Hindlimb muscle (tissue), 1 donor: Measurements from ENCODE around the gene NR3C1. TPM values are rescaled to one million over a fixed set of nuclear protein-coding genes. Genes with fewer than 3 reads are reported as not detected.

Source experiments
- DNase-seq: peaks from one replicate; pipeline ENCODE4 v3.0.0-alpha.2; 2013
- polyA plus RNA-seq: library from polyadenylated mRNA; unstranded; fragments of 120-200 nt; gene quantifications from one replicate; pipeline ENCODE4 v1.2.1, GENCODE V29; 2013; ENCODE audit not compliant: insufficient read length

NR3C1 gene
- polyA plus RNA-seq, 1 donor: 60.2 TPM

- no peak for DNase-seq
Observed at GRCh38 chr5:143306040-143306439, 97.4 kb downstream of the NR3C1 start.

- no peak for DNase-seq
Observed at GRCh38 chr5:143304836-143305475, 98.5 kb downstream of the NR3C1 start.

- DNase-seq: no peak
Observed at GRCh38 chr5:143302341-143303045, 101.0 kb downstream of the NR3C1 start.

GRCh38 chr5:143297756-143298155 lies 105.7 kb downstream of the NR3C1 start:
- no peak for DNase-seq

GRCh38 chr5:143290125-143290524 lies 113.4 kb downstream of the NR3C1 start:
- DNase-seq: no peak

- no peak for DNase-seq
Observed at GRCh38 chr5:143284521-143284920, 119.0 kb downstream of the NR3C1 start.

- no peak for DNase-seq
Observed at GRCh38 chr5:143284002-143284401, 119.5 kb downstream of the NR3C1 start.

GRCh38 chr5:143281226-143281625 lies 122.3 kb downstream of the NR3C1 start:
- no peak for DNase-seq

- DNase-seq: no peak
Observed at GRCh38 chr5:143279698-143280097, 123.8 kb downstream of the NR3C1 start.

- DNase-seq: no peak
Observed at GRCh38 chr5:143277536-143277935, 126.0 kb downstream of the NR3C1 start.

- DNase-seq: no peak
Observed at GRCh38 chr5:143275512-143276363, 127.7 kb downstream of the NR3C1 start.

- no peak for DNase-seq
Observed at GRCh38 chr5:143274952-143275351, 128.5 kb downstream of the NR3C1 start.

- no peak for DNase-seq
Observed at GRCh38 chr5:143271431-143271830, 132.1 kb downstream of the NR3C1 start.

- DNase-seq: no peak
Observed at GRCh38 chr5:143268388-143268787, 135.1 kb downstream of the NR3C1 start.

- no peak for DNase-seq
Observed at GRCh38 chr5:143267186-143267585, 136.3 kb downstream of the NR3C1 start.

- DNase-seq: no peak
Observed at GRCh38 chr5:143265995-143266394, 137.5 kb downstream of the NR3C1 start.

GRCh38 chr5:143263272-143263810 lies 140.1 kb downstream of the NR3C1 start:
- DNase-seq: no peak

GRCh38 chr5:143262393-143263174 lies 140.9 kb downstream of the NR3C1 start:
- no peak for DNase-seq

- DNase-seq: no peak
Observed at GRCh38 chr5:143261748-143262392, 141.6 kb downstream of the NR3C1 start.

- DNase-seq: no peak
Observed at GRCh38 chr5:143259254-143259605, 144.3 kb downstream of the NR3C1 start.

- DNase-seq: no peak
Observed at GRCh38 chr5:143258559-143259253, 144.8 kb downstream of the NR3C1 start.
